GM12865 (cell line): ENCODE results near the gene CLCN7.
A peak's percentile ranks its signal among the peaks of the same experiment; 100 is the strongest.
"Not testable (repeated sequence)": the region's sequence is repeated elsewhere in the genome, so short reads cannot be mapped to it uniquely, and the experiment has no call there.

Experiments
- DNase-seq: peaks from one replicate; pipeline ENCODE4 v3.0.0; 2010; ENCODE audit warnings: low read depth
- H3K4me3 ChIP-seq: 2 replicates; pipeline ENCODE4 v1.5.1; 2011; ENCODE audit warnings: mild to moderate bottlenecking, low read depth, low read length, control low read depth
- TF ChIP-seq, protein P1 (sequence below): IDR thresholded peaks from 2 replicates; pipeline ENCODE4 v1.5.1; 2011; ENCODE audit warnings: low read length, control low read depth, low read depth, inconsistent platforms; ENCODE audit not compliant: insufficient read depth; ENCODE audit errors: missing control alignments

CLCN7 gene

DNA sequence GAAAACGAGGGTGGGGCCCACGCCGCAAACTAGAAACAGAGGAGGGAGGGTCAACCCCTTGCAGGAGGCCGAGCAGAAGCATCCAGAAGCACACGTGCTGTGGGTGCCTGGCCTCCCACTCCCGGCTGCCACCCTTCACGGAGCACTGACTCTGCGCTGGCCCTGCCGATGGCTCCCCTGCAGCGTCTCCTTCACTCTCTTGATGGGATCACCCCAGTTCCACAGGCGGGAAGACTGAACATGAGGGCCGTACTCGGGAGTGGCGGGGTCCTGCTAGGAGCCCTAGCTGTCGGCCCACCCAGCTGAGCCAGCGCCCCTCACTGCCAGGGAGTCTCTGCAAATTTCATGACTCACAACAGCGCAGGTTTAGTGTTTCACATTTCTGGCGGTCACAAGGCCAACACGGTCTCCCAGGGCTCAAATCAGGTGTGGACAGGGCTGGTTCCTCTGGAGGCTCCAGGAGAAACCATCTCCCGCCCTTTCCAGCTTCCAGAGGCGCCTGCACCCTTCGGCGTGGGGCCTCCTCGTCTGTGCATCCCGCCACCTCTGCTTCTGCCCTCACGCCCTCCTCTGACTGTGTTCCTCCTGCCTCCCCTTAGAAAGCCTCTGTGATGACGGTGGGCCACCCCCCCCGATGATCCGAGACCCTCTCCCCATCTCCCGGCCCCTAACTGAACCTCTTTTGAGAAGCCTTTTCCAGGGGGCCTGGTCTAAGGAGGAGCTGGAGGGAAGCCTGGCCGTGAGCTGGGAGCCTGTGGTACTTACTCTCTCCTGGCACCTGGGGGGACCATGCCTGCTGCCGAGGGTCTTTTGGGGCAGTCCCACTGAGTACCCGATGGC, 11.9 kb upstream of the CLCN7 start:
- no peak for DNase-seq
- TF ChIP-seq, protein P1, sequence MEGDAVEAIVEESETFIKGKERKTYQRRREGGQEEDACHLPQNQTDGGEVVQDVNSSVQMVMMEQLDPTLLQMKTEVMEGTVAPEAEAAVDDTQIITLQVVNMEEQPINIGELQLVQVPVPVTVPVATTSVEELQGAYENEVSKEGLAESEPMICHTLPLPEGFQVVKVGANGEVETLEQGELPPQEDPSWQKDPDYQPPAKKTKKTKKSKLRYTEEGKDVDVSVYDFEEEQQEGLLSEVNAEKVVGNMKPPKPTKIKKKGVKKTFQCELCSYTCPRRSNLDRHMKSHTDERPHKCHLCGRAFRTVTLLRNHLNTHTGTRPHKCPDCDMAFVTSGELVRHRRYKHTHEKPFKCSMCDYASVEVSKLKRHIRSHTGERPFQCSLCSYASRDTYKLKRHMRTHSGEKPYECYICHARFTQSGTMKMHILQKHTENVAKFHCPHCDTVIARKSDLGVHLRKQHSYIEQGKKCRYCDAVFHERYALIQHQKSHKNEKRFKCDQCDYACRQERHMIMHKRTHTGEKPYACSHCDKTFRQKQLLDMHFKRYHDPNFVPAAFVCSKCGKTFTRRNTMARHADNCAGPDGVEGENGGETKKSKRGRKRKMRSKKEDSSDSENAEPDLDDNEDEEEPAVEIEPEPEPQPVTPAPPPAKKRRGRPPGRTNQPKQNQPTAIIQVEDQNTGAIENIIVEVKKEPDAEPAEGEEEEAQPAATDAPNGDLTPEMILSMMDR = no peak
- H3K4me3 ChIP-seq = no peak overlapping the region

DNA sequence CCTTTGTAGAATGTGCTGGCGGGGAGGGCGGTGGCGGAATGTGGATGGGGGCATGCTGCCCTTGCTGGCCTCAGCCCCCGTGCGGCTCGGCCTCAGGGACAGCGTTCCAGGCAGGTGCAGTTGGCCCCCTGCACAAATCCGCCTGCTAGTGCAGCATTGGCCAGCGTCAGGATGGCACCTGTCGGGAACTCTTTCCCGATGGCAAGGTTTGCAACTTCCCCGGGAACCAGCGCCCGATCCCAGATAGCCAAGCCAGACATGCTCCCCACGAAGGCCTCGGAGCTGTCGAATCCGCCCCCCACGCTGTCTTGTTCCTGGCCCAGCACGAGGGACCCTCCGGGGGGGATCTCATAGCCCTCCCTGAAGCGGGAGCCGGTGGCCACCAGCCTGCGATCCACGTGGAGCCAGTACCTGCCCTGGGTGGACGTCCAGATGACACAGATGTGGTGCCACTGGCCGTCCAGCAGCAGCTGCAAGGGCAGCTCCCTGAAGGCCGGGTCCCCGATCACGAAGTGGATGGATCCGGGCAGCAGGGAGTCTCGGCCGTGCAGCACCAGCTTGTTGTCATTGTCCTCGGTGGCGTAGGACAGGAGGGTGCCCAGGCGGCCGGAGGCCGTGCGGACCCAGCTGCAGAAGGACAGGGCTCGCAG, 11.1 kb upstream of the CLCN7 start:
- TF ChIP-seq, protein P1 = no peak
- H3K4me3 ChIP-seq = no peak overlapping the region
- no peak for DNase-seq

DNA sequence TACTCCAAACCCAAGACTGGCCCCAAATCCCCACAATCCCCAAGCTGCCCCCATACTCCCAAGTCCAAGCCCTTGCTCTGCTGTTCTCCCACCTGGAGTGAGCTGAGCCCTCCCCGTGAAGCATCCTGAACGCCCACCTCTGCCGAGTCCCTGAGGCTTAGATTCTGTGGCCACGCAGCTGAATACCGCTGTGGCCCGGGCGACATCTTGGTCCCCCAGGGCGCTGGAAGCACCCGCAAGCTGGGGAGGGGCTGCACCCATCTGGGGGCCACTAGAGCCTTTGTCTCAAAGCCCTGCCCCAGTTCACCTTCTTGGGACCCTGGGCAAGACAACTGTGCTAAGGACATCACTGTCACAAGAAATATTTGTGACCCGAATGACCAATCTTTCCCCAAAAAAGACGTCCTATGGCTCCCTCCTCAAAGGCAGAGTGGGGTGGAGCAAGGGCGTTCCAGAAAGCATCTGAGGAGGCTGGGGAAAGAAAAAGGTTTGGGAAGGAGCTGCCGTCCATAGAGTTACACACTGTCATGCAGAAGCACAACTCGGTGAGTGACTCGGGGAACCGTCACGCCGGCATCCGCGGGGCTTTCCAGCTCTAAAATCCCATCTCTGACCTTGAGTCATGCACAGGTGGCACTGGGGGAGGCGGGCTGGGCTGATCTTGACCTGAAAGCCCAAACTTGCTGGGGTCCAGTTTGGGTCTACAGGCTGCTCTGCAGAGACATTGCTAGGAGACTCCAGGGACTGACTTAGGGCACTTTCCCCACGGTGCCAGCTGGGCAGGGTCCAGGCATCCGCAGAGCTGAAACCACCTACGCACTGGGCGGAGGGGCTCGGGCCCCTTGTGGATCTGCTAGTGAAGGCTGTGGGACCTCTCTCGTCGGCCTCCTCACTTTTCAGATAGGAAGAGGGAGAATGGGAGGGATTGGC, 7.3 kb upstream of the CLCN7 start:
- TF ChIP-seq, protein P1 = no peak
- no peak for DNase-seq
- no peak overlapping the region for H3K4me3 ChIP-seq

DNA sequence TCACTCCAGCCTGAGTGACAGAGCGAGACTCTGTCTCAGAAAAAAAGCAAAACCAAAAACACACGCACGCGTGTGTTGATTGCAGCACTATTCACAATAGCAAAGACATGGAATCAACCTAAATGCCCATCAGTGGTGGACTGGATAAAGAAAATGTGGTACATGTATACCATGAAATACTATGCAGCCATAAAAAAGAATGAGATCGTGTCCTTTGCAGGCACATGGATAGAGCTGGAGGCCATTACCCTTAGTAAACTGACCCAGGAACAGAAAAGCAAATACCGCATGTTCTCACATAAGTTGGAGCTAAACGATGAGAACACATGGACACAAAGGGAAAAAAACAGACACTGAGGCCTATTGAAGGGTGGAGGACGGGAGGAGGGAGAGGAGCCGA, 4.1 kb upstream of the CLCN7 start:
- DNase-seq, H3K4me3 ChIP-seq: not testable (repeated sequence)

DNA sequence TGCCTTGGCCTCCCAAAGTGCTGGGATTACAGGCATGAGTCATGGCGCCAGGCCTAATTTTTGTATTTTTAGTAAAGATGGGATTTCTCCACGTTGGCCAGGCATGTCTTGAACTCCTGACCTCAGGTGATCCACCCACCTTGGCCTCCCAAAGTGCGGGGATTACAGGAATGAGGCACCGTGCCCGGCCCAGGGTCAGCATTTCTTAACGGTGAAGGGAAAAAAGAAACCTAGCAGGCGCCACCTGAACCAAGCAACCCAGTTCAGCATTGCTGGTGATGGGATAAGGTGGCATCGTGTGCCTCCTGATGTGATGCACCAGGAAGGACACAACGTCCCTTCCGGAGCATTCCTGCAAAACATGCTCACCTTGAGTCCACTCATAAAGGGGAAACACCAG, 2.2 kb upstream of the CLCN7 start:
- TF ChIP-seq, protein P1 = no peak

DNA sequence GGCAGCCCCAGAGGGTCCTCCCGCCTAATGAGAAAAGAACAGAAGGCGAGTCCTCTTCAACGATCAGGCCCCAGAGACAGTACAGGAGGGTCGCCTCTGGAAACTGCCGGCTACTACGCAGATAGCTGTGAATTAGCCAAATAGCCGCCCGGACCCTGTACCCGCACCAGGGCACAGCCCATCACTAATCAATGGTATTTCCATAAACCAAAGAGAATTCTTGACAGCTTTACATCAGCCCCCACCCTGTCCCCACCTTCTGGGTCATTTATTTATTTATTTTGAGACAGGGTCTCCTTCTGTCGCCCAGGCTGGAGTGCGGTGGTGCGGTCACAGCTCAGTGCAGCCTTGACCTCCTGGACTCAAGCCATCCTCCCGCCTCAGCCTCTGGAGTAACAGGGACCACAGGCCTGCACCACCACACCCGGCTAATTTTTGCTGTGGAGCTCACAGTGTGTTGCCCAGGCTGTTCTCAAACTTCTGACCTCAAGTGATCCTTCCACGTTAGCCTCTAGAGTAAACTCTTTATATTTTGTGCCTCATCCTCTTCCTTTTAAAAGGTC, 805 bp upstream of the CLCN7 start:
- no peak for DNase-seq
- TF ChIP-seq, protein P1 = no peak
- peak overlapping the region; percentile 89 for H3K4me3 ChIP-seq

More for the DNA sequence above, 2.2 kb upstream of the CLCN7 start:
- no peak overlapping the region for H3K4me3 ChIP-seq
- DNase-seq = no peak
